DMS114 treated with DMSO at 0.1 percent for 48 hours (cell line): ENCODE results near the gene TRAF3.

Source experiments
- DNase-seq: peaks from one replicate; lab custom pipeline; 2025; ENCODE audit not compliant: unreplicated experiment; lab: John Stamatoyannopoulos, UW

The TRAF3 gene

DNA sequence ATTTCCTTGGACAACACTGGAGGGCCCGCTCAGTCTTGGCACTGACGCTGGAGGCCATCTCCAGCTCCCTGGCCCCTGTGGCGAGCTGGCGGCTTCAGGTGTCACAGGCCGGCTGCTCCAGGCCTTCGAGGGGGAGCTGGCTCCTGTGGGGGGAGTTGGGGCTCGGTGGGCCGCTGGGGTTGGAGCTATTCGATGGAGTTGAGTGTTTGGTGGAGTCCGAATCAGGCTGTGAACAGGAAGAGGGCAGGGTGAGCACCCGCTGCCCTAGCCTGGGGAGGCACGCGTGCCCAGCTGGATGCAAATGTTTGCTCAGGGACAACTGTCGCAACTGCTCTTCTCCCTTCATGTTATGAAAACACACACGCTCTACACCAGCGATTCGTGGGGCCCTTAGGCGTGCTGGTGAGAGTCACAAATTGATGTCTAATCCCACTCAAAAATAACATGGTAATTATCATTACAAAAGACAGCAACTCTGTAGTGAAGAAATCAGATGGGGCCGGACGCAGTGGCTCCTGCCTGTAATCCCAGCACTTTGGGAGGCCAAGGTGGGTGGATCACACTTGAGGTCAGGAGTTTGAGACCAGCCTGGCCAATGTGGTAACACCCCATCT lies 156.5 kb downstream of the TRAF3 start:
- no peak for DNase-seq

GRCh38 chr14:102935756-102936155 lies 158.5 kb downstream of the TRAF3 start:
- no peak for DNase-seq

GRCh38 chr14:102937331-102938175 lies 160.3 kb downstream of the TRAF3 start:
- no peak for DNase-seq

- no peak for DNase-seq
Observed at GRCh38 chr14:102938191-102938590, 160.9 kb downstream of the TRAF3 start.

- no peak for DNase-seq
Observed at GRCh38 chr14:102939329-102939728, 162.1 kb downstream of the TRAF3 start.

- no peak for DNase-seq
Observed at GRCh38 chr14:102939820-102940561, 162.7 kb downstream of the TRAF3 start.

GRCh38 chr14:102940729-102941362 lies 163.6 kb downstream of the TRAF3 start:
- DNase-seq, result no peak

DNA sequence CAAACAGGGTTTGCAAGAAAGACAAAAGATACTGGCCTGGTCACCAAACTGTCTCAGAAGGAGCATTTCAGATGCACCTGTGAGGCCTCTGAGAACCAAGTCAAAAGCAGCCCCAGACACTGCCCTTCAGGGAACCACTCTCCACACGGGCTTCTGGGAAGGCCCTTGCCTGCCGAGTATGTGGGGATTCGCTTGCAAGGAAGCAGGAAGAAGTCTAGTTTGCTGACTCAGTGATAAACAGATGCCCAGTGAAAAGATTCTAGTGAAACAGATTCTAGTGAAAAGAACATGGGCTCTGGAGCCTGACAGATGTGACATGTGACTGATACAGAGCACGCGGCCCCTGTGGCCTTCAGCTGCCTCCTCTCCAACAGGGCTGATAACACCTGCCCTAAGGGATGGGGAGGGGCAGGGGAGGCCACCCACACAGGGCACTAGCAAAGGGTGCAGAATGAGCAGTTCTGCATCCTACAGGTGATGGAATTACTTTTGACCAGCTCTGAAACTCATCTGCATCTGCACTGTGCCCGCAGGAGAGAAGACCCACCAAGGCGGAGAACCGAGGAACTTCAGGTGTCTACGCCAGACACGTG lies 164.3 kb downstream of the TRAF3 start:
- DNase-seq, result no peak

GRCh38 chr14:102942069-102942468 lies 164.8 kb downstream of the TRAF3 start:
- DNase-seq, result no peak

DNA sequence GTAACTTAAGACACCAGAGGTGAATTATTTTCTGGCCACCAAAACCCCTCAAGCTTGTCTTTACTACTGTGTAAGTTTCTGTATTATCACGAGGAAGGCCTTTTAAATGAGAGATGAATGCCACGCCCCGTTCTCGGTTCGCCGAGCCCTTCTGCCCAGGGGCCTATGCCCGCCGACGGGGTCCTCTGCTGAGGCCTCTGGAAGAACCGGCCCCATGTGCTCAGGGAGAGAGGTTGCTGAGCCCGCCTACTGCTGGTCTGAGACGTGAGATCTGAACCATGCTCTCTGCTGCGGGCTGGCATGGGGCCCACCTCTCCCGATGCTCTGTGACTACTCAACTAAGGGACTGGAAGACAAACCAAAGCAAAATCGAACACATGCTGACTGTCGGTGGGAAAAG lies 166.2 kb downstream of the TRAF3 start:
- no peak for DNase-seq

GRCh38 chr14:102943979-102944378 lies 166.7 kb downstream of the TRAF3 start:
- no peak for DNase-seq

DNA sequence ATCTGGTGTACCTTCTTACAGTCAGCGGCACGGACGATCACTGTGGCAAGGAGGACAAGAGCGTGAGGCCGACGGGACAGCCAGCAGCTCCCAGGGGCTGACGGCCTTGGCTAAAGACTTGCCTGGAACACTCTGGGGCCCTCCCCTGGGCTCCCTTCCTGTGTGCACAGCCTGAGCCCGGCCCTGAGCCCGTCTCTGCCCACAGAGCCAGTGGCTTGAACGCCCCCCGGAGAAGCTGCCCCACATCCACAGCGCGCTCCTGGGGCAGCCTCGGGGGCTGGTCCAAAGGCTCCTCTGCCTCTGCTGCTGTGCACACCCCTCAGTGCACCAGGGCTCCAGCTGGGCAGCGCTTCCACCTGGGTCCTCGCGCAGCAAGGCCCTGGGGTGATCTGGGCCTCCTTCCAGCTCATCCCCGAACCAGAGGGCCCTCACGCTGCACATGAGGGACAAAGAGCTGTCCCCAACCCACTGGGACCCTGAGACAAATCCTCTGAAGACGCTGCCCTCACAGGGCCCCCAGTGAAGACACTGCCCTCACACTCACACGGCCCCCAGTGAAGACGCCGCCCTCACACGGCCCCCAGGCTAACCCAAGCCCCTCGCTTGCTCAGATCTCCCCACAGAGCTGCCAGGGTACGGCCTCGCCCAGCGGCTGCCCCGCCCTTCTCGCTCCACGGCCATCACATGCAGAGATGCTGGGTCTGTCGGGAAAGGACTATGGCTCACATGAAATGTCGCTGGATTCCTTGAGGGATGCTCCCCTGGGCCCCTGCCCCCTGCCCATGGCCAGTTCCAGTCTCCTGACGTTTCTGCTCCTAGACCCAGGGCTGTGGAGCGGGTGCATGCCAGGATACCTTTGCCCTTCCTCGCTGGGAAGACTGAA lies 167.4 kb downstream of the TRAF3 start:
- no peak for DNase-seq

DNA sequence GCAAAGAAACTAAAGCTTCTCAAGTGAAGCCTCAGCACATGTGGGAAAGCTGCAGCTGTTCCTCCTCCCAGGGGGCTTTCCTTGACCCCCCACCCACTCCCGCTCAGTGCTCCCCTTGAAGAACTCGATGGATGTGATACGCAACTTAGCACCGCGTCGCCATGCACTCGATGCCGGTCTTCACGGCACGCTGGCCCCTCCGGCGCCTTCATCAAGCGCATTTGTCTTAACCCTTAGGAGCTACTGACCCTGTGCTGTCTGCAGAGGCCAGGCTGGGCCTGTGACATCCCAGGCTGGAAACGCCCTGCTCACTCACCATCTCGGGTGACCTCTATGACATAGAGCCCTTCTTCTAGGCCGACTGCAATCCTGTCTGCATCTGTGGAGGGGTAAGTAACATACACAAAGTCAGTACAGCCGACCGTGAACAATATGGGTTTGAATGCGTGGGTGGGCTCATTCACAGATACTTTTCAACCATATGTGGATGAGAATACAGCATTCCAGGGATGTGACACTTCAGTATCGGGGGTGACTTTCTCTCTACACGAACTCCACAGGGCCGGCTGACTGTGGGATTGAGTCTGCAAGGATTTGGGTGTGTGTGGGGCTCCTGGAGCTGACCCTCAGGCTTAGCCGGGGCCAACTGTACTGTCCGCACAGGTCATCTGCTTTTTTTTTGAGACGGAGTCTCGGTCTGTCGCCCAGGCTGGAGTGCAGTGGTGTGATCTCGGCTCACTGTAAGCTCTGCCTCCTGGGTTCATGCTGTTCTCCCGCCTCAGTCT lies 168.3 kb downstream of the TRAF3 start:
- no peak for DNase-seq

GRCh38 chr14:102947321-102948103 lies 170.3 kb downstream of the TRAF3 start:
- no peak for DNase-seq

DNA sequence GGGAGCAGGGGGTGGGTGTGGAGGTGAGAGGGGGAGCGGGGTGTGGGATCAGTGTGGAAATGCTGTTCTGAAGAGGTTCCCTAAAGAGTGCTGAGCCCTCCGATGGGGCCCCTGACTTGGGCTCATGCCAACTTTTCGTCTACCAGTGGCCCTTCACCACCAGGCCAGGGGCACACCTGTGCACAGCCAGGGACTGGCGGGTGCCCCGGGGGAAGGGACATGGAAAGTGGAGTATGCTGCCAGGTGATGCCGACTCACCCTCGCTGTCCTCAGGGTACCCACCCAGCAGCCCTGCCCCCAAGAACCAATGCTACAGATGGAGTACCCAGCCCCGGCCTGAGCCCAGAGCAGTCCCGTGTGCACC lies 171.4 kb downstream of the TRAF3 start:
- no peak for DNase-seq

GRCh38 chr14:102949062-102949800 lies 172.0 kb downstream of the TRAF3 start:
- no peak for DNase-seq

GRCh38 chr14:102949801-102950451 lies 172.7 kb downstream of the TRAF3 start:
- DNase-seq, result no peak
